HG02970 (cell line): ENCODE results near the gene TADA2A.

ENCODE experiments used
- ATAC-seq: cut with Tn5 transposase; IDR thresholded peaks from one replicate; pipeline ENCODE4 v1.9.1; 2021; ENCODE audit warnings: mild to moderate bottlenecking, moderate library complexity, moderate number of reproducible peaks; ENCODE audit not compliant: unreplicated experiment, low FRiP score

The TADA2A gene

GRCh38 chr17:37406635-37407461 lies at the start of gene TADA2A, which contains the start of gene ACACA:
Gene TADA2A (plus strand): TSS chr17:37406886. CDS start chr17:37411366, 4,480 bp downstream.
Gene ACACA (minus strand): TSS chr17:37406836. CDS start chr17:37406299, 537 bp downstream.
- ATAC-seq = peak; percentile 72

GRCh38 chr17:37358098-37358829 lies 48.4 kb upstream of the TADA2A start:
- no peak for ATAC-seq

- peak; percentile 92 for ATAC-seq
These were observed 47.6 kb upstream of the TADA2A start for GRCh38 chr17:37358830-37359681.

GRCh38 chr17:37359682-37360188 lies 47.0 kb upstream of the TADA2A start:
- no peak for ATAC-seq

- ATAC-seq = no peak
These were observed 46.1 kb upstream of the TADA2A start for GRCh38 chr17:37360632-37361031.

- ATAC-seq = no peak
These were observed 45.1 kb upstream of the TADA2A start for GRCh38 chr17:37361543-37361942.

- ATAC-seq = no peak
These were observed 41.1 kb upstream of the TADA2A start for GRCh38 chr17:37365589-37365988.

- no peak for ATAC-seq
These were observed 38.1 kb upstream of the TADA2A start for GRCh38 chr17:37368577-37368976.

- no peak for ATAC-seq
These were observed 33.0 kb upstream of the TADA2A start for GRCh38 chr17:37373530-37374159.

- no peak for ATAC-seq
These were observed 31.0 kb upstream of the TADA2A start, which contains the start of gene C17orf78 for GRCh38 chr17:37375706-37376105. Gene C17orf78 (plus strand): TSS chr17:37375985. CDS start chr17:37376093, 108 bp downstream.

- ATAC-seq = no peak
These were observed 24.6 kb upstream of the TADA2A start for GRCh38 chr17:37382056-37382455.

GRCh38 chr17:37384560-37385149 lies 22.0 kb upstream of the TADA2A start:
- ATAC-seq = no peak

- no peak for ATAC-seq
These were observed 21.2 kb upstream of the TADA2A start for GRCh38 chr17:37385474-37385990.

GRCh38 chr17:37386462-37386861 lies 20.2 kb upstream of the TADA2A start:
- no peak for ATAC-seq

GRCh38 chr17:37388266-37388665 lies 18.4 kb upstream of the TADA2A start:
- ATAC-seq = no peak

- ATAC-seq = no peak
These were observed 17.5 kb upstream of the TADA2A start for GRCh38 chr17:37389160-37389559.

GRCh38 chr17:37391146-37391545 lies 15.5 kb upstream of the TADA2A start:
- no peak for ATAC-seq

- ATAC-seq = no peak
These were observed 14.6 kb upstream of the TADA2A start for GRCh38 chr17:37392024-37392590.

- no peak for ATAC-seq
These were observed 13.3 kb upstream of the TADA2A start for GRCh38 chr17:37393352-37393751.
